ENCODE data around the gene FHL2.

DNA sequence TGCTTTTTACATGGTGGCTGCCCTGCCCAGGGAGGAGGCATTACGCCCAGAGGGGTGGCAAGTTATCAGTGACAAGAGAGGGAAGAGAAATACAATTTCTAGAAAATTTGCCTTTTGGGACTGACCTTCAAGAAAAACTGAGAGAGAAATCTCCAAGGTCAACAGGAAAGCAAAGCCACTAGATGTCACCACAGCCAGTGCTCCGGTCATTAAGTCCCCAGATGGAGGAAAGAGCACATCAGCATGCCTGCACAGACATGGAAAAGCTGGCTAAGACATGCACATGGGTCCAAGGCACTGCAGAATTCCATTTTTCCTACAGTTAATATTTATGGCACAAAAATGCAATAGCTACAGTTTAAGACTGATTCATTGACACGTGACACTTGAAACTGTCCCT is 21.0 kb downstream of the FHL2 start:
- no peak for TF ChIP-seq YY1 (IDR thresholded peaks at IDR 0.05; ENCODE audit: borderline replicate concordance in 1 of 3, control insufficient read depth in 1 of 3, extremely low read depth in 1 of 3, insufficient read depth in 3 of 3, insufficient read length in 1 of 3, insufficient replicate concordance in 2 of 3, low read depth in 1 of 3, low read length in 2 of 3)
- no peak for TF ChIP-seq POLR2A (conservative IDR thresholded peaks at IDR 0.05)
- TF ChIP-seq, protein P1, sequence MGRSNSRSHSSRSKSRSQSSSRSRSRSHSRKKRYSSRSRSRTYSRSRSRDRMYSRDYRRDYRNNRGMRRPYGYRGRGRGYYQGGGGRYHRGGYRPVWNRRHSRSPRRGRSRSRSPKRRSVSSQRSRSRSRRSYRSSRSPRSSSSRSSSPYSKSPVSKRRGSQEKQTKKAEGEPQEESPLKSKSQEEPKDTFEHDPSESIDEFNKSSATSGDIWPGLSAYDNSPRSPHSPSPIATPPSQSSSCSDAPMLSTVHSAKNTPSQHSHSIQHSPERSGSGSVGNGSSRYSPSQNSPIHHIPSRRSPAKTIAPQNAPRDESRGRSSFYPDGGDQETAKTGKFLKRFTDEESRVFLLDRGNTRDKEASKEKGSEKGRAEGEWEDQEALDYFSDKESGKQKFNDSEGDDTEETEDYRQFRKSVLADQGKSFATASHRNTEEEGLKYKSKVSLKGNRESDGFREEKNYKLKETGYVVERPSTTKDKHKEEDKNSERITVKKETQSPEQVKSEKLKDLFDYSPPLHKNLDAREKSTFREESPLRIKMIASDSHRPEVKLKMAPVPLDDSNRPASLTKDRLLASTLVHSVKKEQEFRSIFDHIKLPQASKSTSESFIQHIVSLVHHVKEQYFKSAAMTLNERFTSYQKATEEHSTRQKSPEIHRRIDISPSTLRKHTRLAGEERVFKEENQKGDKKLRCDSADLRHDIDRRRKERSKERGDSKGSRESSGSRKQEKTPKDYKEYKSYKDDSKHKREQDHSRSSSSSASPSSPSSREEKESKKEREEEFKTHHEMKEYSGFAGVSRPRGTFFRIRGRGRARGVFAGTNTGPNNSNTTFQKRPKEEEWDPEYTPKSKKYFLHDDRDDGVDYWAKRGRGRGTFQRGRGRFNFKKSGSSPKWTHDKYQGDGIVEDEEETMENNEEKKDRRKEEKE (IDR thresholded peaks at IDR 0.05; ENCODE audit: borderline replicate concordance in 1 of 2, control insufficient read depth in 1 of 2, low read depth in 2 of 2, low read length in 1 of 2) = no peak
- TF ChIP-seq, protein P2, sequence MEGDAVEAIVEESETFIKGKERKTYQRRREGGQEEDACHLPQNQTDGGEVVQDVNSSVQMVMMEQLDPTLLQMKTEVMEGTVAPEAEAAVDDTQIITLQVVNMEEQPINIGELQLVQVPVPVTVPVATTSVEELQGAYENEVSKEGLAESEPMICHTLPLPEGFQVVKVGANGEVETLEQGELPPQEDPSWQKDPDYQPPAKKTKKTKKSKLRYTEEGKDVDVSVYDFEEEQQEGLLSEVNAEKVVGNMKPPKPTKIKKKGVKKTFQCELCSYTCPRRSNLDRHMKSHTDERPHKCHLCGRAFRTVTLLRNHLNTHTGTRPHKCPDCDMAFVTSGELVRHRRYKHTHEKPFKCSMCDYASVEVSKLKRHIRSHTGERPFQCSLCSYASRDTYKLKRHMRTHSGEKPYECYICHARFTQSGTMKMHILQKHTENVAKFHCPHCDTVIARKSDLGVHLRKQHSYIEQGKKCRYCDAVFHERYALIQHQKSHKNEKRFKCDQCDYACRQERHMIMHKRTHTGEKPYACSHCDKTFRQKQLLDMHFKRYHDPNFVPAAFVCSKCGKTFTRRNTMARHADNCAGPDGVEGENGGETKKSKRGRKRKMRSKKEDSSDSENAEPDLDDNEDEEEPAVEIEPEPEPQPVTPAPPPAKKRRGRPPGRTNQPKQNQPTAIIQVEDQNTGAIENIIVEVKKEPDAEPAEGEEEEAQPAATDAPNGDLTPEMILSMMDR (IDR thresholded peaks at IDR 0.05 in 2 of 3, conservative IDR thresholded peaks at IDR 0.05 in 1 of 3; ENCODE audit: insufficient read depth in 2 of 3, low read depth in 1 of 3, low read length in 3 of 3) = peak; percentile 27 to 61 (median 33); a peak in 3 of 6 replicates
- TF ChIP-seq KAT7 (CRISPR knock-in tag; IDR thresholded peaks at IDR 0.05; ENCODE audit: borderline replicate concordance) = no peak
- TF ChIP-seq CHD2 (IDR thresholded peaks at IDR 0.05; ENCODE audit: low read depth, low read length) = no peak
